Stomach smooth muscle (tissue), 2 donors: ENCODE data around the gene UGDH.
"Not testable (repeated sequence)": the region's sequence is repeated elsewhere in the genome, so short reads cannot be mapped to it uniquely, and the experiment has no call there.

ENCODE experiments used
- H3K27ac ChIP-seq: one replicate; pipeline ENCODE4 v1.7.0; 2013; ENCODE audit warnings: mild to moderate bottlenecking, low read length, inconsistent platforms
- H3K27me3 ChIP-seq, 2 donors: one replicate each; pipeline ENCODE4 v1.7.0; 2013; ENCODE audit warnings: low read length in 2 of 2; ENCODE audit not compliant: insufficient read depth in 2 of 2, control insufficient read depth in 1 of 2
- H3K36me3 ChIP-seq, 2 donors: one replicate each; pipeline ENCODE4 v1.7.0; 2013; ENCODE audit warnings: low read length in 2 of 2; ENCODE audit not compliant: control insufficient read depth in 2 of 2, insufficient read depth in 2 of 2
- H3K4me1 ChIP-seq: one replicate; pipeline ENCODE4 v1.7.0; 2013; ENCODE audit warnings: low read length; ENCODE audit not compliant: control insufficient read depth, insufficient read depth
- H3K4me3 ChIP-seq, 2 donors: one replicate each; pipeline ENCODE4 v1.7.0; 2013; ENCODE audit warnings: low read length in 2 of 2
- H3K9ac ChIP-seq, 2 donors: one replicate each; pipeline ENCODE4 v1.7.0; 2013; ENCODE audit warnings: low read length in 2 of 2, mild to moderate bottlenecking in 1 of 2
- H3K9me3 ChIP-seq, 2 donors: one replicate each; pipeline ENCODE4 v1.7.0; 2013; ENCODE audit warnings: low read length in 2 of 2; ENCODE audit not compliant: control insufficient read depth in 2 of 2
- donor health status: healthy.
- donor health status: Pancreatic carcinoma.

UGDH gene

DNA sequence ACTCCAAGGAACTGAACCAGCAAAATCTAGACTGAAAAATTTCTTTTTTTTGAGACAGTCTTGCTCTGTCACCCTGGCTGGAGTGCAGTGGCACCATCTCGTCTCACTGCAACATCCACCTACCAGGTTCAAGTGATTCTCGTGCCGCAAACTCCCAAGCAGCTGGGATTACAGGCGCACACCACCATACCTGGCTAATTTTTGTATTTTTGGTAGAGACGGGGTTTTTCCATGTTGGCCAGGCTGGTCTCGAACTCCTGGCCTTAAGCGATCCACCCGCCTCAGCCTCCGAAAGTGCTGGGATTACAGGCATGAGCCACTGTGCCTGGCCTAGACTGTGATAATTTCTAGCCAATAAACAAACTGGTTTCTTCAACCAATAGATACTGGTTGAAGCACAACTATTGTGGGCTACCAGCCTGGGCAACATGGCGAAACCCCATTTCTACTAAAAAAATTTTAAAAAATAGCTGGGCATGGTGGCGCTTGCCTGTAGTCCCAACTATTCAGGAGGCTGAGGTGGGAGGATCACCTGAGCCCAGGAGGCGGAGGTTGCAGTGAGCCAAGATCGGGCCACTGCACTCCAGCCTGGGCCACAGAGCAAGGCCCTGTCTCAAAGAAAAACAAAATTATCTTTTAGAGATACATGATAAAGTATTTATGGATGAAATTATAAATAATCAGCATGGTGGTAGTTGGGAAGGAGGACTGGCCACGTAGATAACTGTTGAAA is 11.4 kb downstream of the UGDH start:
- H3K9ac ChIP-seq, H3K27ac ChIP-seq, H3K9me3 ChIP-seq, H3K27me3 ChIP-seq, H3K4me3 ChIP-seq, H3K4me1 ChIP-seq: not testable (repeated sequence)
- H3K36me3 ChIP-seq = peaks cover 2 to 13% of the 10 kb centered on the region in 2 donors

DNA sequence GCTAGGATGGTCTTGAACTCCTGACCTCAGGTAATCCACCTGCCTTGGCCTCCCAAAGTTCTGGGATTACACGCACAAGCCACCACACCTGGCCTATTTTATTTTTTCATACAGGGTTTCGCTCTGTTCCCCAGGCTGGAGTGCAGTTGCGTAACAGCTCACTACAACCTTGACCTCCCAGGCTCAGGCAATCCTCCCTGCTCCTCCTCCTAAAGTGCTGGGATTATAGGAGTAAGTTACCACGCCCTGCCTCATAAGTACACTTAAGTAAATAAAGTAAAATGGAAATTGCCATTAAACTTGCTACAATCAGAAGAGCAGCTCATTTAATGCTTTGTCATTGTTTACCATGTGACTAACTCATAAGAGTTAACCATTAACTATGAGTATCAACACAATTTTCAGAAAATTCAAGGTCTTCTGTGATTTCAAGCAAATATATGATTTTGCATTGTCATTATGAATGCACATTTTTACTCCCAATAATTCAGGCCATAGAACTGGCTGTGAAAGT is 12.3 kb downstream of the UGDH start:
- no peak overlapping the region for H3K4me3 ChIP-seq
- H3K9ac ChIP-seq = no peak overlapping the region
- no peaks in the 10 kb centered on the region for H3K9me3 ChIP-seq
- H3K27ac ChIP-seq = no peak overlapping the region
- no peaks in the 10 kb centered on the region for H3K27me3 ChIP-seq
- H3K4me1 ChIP-seq = no peaks in the 10 kb centered on the region
- peaks cover 8 to 20% of the 10 kb centered on the region in 2 donors for H3K36me3 ChIP-seq

DNA sequence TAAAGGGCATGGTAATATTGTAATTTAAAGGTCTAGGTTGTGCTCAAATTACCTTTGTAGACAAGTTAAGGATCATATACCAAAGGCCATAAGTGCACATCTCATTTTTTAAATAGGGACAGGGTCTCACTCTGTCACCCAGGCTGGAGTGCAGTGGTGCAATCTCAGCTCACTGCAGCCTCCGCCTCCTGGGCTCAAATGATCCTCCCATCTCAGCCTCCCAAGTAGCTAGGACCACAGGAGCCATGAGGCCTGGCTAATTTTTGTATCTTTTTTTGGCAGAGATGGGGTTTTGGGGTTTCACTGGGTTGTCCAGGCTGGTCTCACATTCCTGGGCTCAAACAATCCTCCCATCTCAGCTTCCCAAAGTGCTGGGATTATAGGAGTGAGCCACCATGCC is 13.0 kb downstream of the UGDH start:
- not testable (repeated sequence) for H3K4me3 ChIP-seq, H3K9ac ChIP-seq, H3K27me3 ChIP-seq, H3K9me3 ChIP-seq, H3K27ac ChIP-seq, H3K4me1 ChIP-seq
- peaks cover 12 to 26% of the 10 kb centered on the region in 2 donors for H3K36me3 ChIP-seq

DNA sequence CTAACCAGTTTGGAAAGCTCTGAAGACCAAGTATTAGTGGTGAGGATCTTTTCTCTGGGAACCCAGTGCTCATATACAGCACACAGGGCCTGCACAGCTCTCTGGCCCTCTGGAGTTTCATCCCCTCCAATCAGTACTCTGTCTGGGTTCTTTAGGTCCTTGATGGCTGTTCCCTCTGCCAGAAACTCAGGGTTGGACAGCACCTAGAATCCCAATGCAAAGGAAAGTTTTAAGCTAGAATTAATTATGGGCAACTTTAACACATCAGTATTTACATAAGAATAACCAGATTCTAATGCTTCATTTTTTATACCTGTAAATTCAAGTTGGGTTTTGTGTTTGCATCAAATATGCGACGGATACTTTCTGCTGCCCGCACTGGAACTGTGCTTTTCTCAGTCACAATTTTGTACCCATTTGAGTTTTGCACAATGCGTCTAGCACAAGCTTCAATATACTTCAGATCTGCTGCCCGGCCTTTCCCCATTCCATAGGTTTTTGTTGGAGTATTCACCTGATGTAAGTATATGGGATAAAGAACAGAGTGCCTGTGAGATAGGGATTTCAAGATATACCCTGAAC is 16.8 kb downstream of the UGDH start:
- Histone ChIP-seq H3K4me1 (no peaks in the 10 kb centered on the region), H3K27me3 (no peaks in the 10 kb centered on the region), H3K27ac (no peak overlapping the region), H3K4me3 (no peak overlapping the region), H3K9me3 (no peaks in the 10 kb centered on the region), H3K36me3 (peaks cover 26 to 42% of the 10 kb centered on the region in 2 donors), H3K9ac (no peak overlapping the region)

DNA sequence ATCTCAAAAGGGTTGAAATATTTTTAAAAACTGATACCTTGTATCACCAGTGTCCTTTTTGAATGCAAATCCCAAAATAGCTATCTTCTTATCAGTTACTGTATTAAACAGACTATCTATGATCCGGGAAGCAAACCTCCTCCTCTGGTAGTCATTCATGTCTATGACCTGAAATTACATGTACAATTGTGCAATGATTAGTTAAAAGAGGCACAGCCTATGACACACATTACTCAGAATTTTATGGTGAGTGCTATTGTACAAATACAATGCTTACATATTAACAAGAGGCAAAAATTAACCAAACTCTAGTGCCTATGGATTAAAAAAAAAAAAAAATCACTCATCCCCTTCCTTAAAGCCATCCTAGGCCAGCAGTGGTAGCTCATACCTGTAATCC is 21.7 kb downstream of the UGDH start:
- Histone ChIP-seq H3K9me3 (no peaks in the 10 kb centered on the region), H3K36me3 (peaks cover 42 to 53% of the 10 kb centered on the region in 2 donors), H3K4me3 (no peak overlapping the region), H3K9ac (no peak overlapping the region), H3K27me3 (no peaks in the 10 kb centered on the region), H3K27ac (no peak overlapping the region), H3K4me1 (no peaks in the 10 kb centered on the region)

DNA sequence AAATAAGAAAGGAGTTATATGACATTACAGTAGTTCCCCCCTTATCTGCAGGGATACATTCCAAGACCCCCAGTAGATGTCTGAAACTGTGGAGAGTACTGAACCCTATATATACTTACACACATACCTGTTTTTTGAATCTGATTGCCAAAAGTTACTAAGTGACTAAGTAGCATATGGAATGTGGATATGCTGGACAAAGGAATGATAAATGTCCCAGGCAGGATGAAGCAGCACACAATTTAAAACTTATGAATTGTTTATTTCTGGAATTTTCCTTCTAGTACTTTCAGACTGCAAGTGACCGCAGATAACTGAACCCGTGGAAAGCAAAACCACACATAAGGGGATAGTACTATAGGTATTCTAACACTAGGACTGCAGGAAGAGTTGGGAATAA is 22.7 kb downstream of the UGDH start:
- H3K4me3 ChIP-seq = no peak overlapping the region
- H3K36me3 ChIP-seq = peaks cover 38 to 44% of the 10 kb centered on the region in 2 donors
- no peaks in the 10 kb centered on the region for H3K27me3 ChIP-seq
- no peak overlapping the region for H3K27ac ChIP-seq
- H3K4me1 ChIP-seq = no peaks in the 10 kb centered on the region
- no peak overlapping the region for H3K9ac ChIP-seq
- H3K9me3 ChIP-seq = no peaks in the 10 kb centered on the region

DNA sequence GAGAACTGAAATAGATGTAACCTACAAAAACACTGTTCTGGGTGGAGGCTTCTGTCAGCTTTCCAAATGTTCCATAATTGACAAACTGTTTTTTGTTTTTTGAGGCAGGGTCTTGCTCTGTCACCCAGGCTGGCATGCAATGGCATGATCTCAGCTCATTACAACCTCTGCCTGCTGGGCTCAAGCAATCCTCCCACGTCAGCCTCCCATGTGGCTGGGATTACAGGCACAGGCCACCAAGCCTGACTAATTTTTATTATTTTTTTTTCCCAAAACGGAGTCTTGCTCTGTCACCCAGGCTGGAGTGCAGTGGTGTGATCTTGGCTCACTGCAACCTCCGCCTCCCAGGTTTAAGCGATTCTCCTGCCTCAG is 24.6 kb downstream of the UGDH start:
- peaks cover 30 to 37% of the 10 kb centered on the region in 2 donors for H3K36me3 ChIP-seq
- H3K9ac ChIP-seq, H3K4me3 ChIP-seq, H3K27ac ChIP-seq, H3K4me1 ChIP-seq, H3K9me3 ChIP-seq, H3K27me3 ChIP-seq: not testable (repeated sequence)

DNA sequence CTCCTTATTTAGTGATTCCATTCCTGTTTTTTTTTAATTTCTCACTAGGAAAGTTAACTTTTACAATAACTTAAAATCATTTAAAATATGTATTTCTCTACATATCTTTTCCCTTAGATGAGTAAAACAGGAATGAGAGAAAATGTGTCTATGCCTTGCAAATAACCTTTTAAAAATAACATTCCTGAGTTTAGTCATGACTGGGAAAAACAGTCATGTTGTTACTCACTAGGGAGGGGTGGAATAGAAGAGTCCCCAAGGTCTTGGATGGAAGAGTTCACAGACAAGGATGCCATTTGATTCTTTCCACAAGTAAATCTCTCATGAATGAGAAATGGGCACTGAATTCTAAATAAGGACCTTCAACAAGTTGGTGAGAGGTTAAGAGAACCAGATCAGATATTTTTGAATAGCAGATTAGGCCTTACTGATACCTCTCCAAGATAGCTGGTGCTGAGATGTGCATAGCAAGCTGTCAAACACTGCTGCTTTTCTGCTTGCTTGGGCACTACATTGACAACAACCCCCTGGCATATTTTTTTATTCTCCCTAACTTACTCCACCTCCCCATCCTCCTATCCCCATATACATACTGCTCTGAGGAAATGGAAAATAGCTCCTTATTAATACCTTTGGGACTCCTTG is 25.1 kb downstream of the UGDH start:
- Histone ChIP-seq H3K27me3 (no peaks in the 10 kb centered on the region), H3K9ac (no peak overlapping the region), H3K9me3 (no peaks in the 10 kb centered on the region), H3K4me3 (no peak overlapping the region), H3K27ac (no peak overlapping the region), H3K4me1 (no peaks in the 10 kb centered on the region), H3K36me3 (peaks cover 27 to 34% of the 10 kb centered on the region in 2 donors)

DNA sequence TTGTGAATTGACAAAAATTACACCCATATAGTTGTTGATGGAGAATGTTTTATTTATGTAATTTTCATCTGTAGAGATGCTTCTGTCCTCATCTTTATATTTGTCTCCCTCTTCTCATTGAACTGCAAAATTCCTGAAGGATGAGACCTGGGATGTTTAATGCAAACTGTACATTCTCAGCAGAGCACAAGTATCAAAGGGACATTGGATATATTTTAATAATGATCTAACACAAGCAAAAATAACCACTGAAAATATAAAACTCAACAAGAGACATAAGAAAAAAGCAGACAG is 28.6 kb downstream of the UGDH start:
- Histone ChIP-seq H3K27me3 (no peaks in the 10 kb centered on the region), H3K4me1 (no peaks in the 10 kb centered on the region), H3K9ac (no peak overlapping the region), H3K4me3 (no peak overlapping the region), H3K9me3 (no peaks in the 10 kb centered on the region), H3K36me3 (peaks cover 14 to 17% of the 10 kb centered on the region in 2 donors), H3K27ac (no peak overlapping the region)

DNA sequence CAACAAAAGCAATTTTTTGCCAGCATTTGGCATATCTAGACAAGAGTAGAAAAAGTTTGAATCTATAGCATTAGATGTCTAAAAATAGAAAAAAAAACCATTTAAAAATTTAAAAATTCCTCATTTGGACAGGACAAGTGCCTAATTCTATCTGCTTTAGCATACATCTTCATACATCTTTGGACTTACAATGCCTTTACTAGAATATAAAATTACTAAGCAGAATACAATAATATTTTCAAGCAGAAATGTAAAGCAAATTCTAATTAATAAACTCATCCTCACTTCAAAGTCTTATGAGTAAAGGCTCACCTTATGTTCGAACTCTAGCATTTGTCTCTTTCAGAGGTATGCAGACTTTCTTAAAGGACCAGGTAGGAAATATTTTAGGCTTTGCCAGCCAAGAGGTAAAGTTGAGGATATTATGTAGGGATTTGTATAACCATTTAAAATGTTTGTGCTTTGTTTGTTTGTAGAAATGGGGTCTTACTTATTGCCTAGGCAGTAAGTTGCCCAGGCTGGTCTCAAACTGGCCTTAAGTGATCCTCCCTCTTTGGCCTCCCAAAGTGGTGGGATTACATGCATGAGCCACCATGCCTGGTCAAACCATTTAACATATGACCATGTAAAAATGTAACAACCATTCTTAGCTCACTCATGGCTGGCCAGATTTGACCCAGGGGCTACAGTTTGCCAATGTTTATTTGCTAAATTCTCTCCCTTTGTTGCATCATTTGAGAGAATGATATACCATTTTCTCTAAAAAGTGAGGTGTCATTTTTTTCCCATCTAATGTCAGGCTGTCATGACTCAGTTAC is 29.1 kb downstream of the UGDH start:
- Histone ChIP-seq H3K27me3 (no peaks in the 10 kb centered on the region), H3K4me1 (no peaks in the 10 kb centered on the region), H3K27ac (no peak overlapping the region), H3K4me3 (no peak overlapping the region), H3K36me3 (peaks cover 9 to 12% of the 10 kb centered on the region in 2 donors), H3K9ac (no peak overlapping the region), H3K9me3 (no peaks in the 10 kb centered on the region)
